H9 (cell line): ENCODE results near the gene HMOX1. TPM values are rescaled to one million over a fixed set of nuclear protein-coding genes. Genes with fewer than 3 reads are reported as not detected.
A peak's percentile ranks its signal among the peaks of the same experiment; 100 is the strongest.

Experiments
- DNase-seq: peaks from one replicate; pipeline ENCODE4 v3.0.0-alpha.2; 2017
- H2AFZ ChIP-seq: one replicate; pipeline ENCODE4 v1.6.1; 2013; ENCODE audit warnings: mild to moderate bottlenecking, low read length, control low read depth, moderate library complexity
- H2AK5ac ChIP-seq: 2 replicates; pipeline ENCODE4 v1.6.1; 2013; ENCODE audit warnings: low read length, control low read depth, mixed read lengths; ENCODE audit not compliant: insufficient read length
- H2BK120ac ChIP-seq: one replicate; pipeline ENCODE4 v1.6.1; 2013; ENCODE audit warnings: low read depth, mild to moderate bottlenecking, low read length, control low read depth, inconsistent platforms; ENCODE audit not compliant: poor library complexity, severe bottlenecking
- H2BK12ac ChIP-seq: 2 replicates; pipeline ENCODE4 v1.6.1; 2013; ENCODE audit warnings: low read length, control low read depth, mixed read lengths, low read depth; ENCODE audit not compliant: insufficient read length
- H2BK15ac ChIP-seq: 2 replicates; pipeline ENCODE4 v1.6.1; 2013; ENCODE audit warnings: low read depth, low read length, control low read depth
- H2BK20ac ChIP-seq: one replicate; pipeline ENCODE4 v1.6.1; 2013; ENCODE audit warnings: low read depth, mild to moderate bottlenecking, low read length, control low read depth, inconsistent platforms; ENCODE audit not compliant: poor library complexity, severe bottlenecking
- H2BK5ac ChIP-seq: 2 replicates; pipeline ENCODE4 v1.6.1; 2013; ENCODE audit warnings: low read length, control low read depth, mixed read lengths; ENCODE audit not compliant: insufficient read length
- H3K14ac ChIP-seq: 2 replicates; pipeline ENCODE4 v1.6.1; 2013; ENCODE audit warnings: low read length, control low read depth; ENCODE audit not compliant: insufficient read depth
- H3K18ac ChIP-seq: 2 replicates; pipeline ENCODE4 v1.6.1; 2013; ENCODE audit warnings: low read depth, mild to moderate bottlenecking, mixed read lengths, low read length, control low read depth; ENCODE audit not compliant: insufficient read length
- H3K23ac ChIP-seq: 2 replicates; pipeline ENCODE4 v1.6.1; 2013; ENCODE audit warnings: low read length, control low read depth, mixed read lengths, low read depth; ENCODE audit not compliant: insufficient read length
- H3K23me2 ChIP-seq: 2 replicates; pipeline ENCODE4 v1.6.1; 2013; ENCODE audit warnings: low read depth, mild to moderate bottlenecking, mixed read lengths, low read length, control low read depth; ENCODE audit not compliant: insufficient read length, poor library complexity, severe bottlenecking
- H3K27ac ChIP-seq: 2 replicates; pipeline ENCODE4 v1.5.1; 2013; ENCODE audit warnings: low read length, control low read depth, mixed read lengths, low read depth; ENCODE audit not compliant: insufficient read length
- H3K27me3 ChIP-seq: 2 replicates; pipeline ENCODE4 v1.6.1; 2013; ENCODE audit warnings: low read length, control low read depth, inconsistent platforms; ENCODE audit not compliant: insufficient read depth
- H3K4ac ChIP-seq: 2 replicates; pipeline ENCODE4 v1.6.1; 2013; ENCODE audit warnings: low read depth, mild to moderate bottlenecking, control low read depth, inconsistent platforms, low read length, moderate library complexity
- H3K4me1 ChIP-seq: 2 replicates; pipeline ENCODE4 v1.6.1; 2013; ENCODE audit warnings: low read length, control low read depth, inconsistent platforms; ENCODE audit not compliant: insufficient read depth
- H3K4me2 ChIP-seq: 2 replicates; pipeline ENCODE4 v1.6.1; 2013; ENCODE audit warnings: low read length, control low read depth, mixed read lengths; ENCODE audit not compliant: insufficient read length, insufficient read depth
- H3K56ac ChIP-seq: 2 replicates; pipeline ENCODE4 v1.6.1; 2013; ENCODE audit warnings: low read depth, mild to moderate bottlenecking, mixed read lengths, low read length, control low read depth; ENCODE audit not compliant: insufficient read length
- H3K79me1 ChIP-seq: 2 replicates; pipeline ENCODE4 v1.6.1; 2013; ENCODE audit warnings: low read depth, mild to moderate bottlenecking, moderate library complexity, low read length, control low read depth, inconsistent platforms; ENCODE audit not compliant: insufficient read depth, poor library complexity, severe bottlenecking
- H3K79me2 ChIP-seq: 2 replicates; pipeline ENCODE4 v1.6.1; 2013; ENCODE audit warnings: low read length, control low read depth, inconsistent platforms; ENCODE audit not compliant: insufficient read depth
- H3K9ac ChIP-seq: 2 replicates; pipeline ENCODE4 v1.6.1; 2013; ENCODE audit warnings: low read length, control low read depth, mixed read lengths; ENCODE audit not compliant: insufficient read length; ENCODE audit errors: extremely low read depth
- H3K9me3 ChIP-seq: one replicate; pipeline ENCODE4 v1.6.1; 2013; ENCODE audit warnings: low read depth, low read length, inconsistent platforms; ENCODE audit not compliant: control insufficient read depth
- H3T11ph ChIP-seq: one replicate; pipeline ENCODE4 v1.6.1; 2013; ENCODE audit warnings: mild to moderate bottlenecking, low read length, control low read depth, inconsistent platforms
- H4K20me1 ChIP-seq: one replicate; pipeline ENCODE4 v1.6.1; 2013; ENCODE audit not compliant: control insufficient read depth, insufficient read length, insufficient read depth
- H4K5ac ChIP-seq: 2 replicates; pipeline ENCODE4 v1.6.1; 2013; ENCODE audit warnings: low read depth, mild to moderate bottlenecking, mixed read lengths, low read length, control low read depth; ENCODE audit not compliant: insufficient read length
- H4K8ac ChIP-seq: replicated peaks from 2 replicates; pipeline ENCODE4 v1.6.1; 2013; ENCODE audit warnings: low read length, control low read depth, mixed read lengths, low read depth; ENCODE audit not compliant: insufficient read length
- H4K91ac ChIP-seq: 2 replicates; pipeline ENCODE4 v1.6.1; 2013; ENCODE audit warnings: low read depth, mild to moderate bottlenecking, moderate library complexity, mixed read lengths, low read length, control low read depth; ENCODE audit not compliant: insufficient read length
- H3K27ac Mint-ChIP-seq, 3 experiments: 2 replicates in 2 of 3; 3 replicates in 1 of 3; pipeline ENCODE4 v1.8.0; 2020 to 2021; ENCODE audit warnings: mixed read lengths in 3 of 3, mild to moderate bottlenecking in 1 of 3, moderate library complexity in 1 of 3
- H3K27me3 Mint-ChIP-seq: 2 replicates; pipeline ENCODE4 v1.8.0; 2021; ENCODE audit warnings: low read depth, mild to moderate bottlenecking, moderate library complexity, mixed read lengths
- H3K36me3 Mint-ChIP-seq, 3 experiments: 2 replicates in 2 of 3; 3 replicates in 1 of 3; pipeline ENCODE4 v1.8.0; 2020 to 2021; ENCODE audit warnings: low read depth in 3 of 3, mixed read lengths in 3 of 3; ENCODE audit not compliant: insufficient read depth in 1 of 3
- H3K4me1 Mint-ChIP-seq, 2 experiments: 2 replicates each; pipeline ENCODE4 v1.8.0; 2020; ENCODE audit warnings: mixed read lengths in 2 of 2
- H3K4me3 Mint-ChIP-seq, 2 experiments: 2 replicates in 1 of 2; 3 replicates in 1 of 2; pipeline ENCODE4 v1.8.0; 2020 to 2021; ENCODE audit warnings: mild to moderate bottlenecking in 2 of 2, mixed read lengths in 2 of 2, moderate library complexity in 1 of 2
- H3K9me3 Mint-ChIP-seq, 2 experiments: 2 replicates in 1 of 2; 3 replicates in 1 of 2; pipeline ENCODE4 v1.8.0; 2020; ENCODE audit warnings: mild to moderate bottlenecking in 2 of 2, mixed read lengths in 2 of 2, moderate library complexity in 1 of 2
- CTCF ChIP-seq: fragments of 200-600 bp; sonication (generic); conservative IDR thresholded peaks from 3 replicates; pipeline ENCODE4 v1.8.0; 2021; ENCODE audit warnings: antibody characterized with exemption, mild to moderate bottlenecking
- WGBS: extraction: QIAGEN DNeasy Blood & Tissue Kit; methylation state at CpG from one replicate; pipeline ENCODE4 v1.1.7; 2013; ENCODE audit warnings: missing lambda C conversion rate, low lambda C conversion rate, mixed read lengths; ENCODE audit not compliant: insufficient read length; ENCODE audit errors: extremely low coverage; 5-methylcytosine and 5-hydroxymethylcytosine counted together
- total RNA-seq: library from RNA; stranded (reverse); gene quantifications from 2 replicates; pipeline ENCODE4 v1.2.1, GENCODE V29; 2021

Gene HMOX1
- total RNA-seq, 1 experiment from 2014 or later = 22.7 TPM

- no peak overlapping the region for H3K56ac ChIP-seq
- H3K27ac Mint-ChIP-seq = no peak overlapping the region; a peak in 2 of 7 replicates
- H3K14ac ChIP-seq = 0 out of 2 replicates have a peak overlapping the region, but pooled peaks have one; percentile 26
These were observed 28.4 kb upstream of the HMOX1 start for GRCh38 chr22:35352214-35353111.

More at GRCh38 chr22:35352214-35353111, 28.4 kb upstream of the HMOX1 start:
- Histone ChIP-seq H3K4me2 (no peak overlapping the region), H4K5ac (no peak overlapping the region), H2BK15ac (no peak overlapping the region), H2BK5ac (no peak overlapping the region), H4K20me1 (no peaks in the 10 kb centered on the region), H3K79me2 (no peaks in the 10 kb centered on the region), H3K23me2 (peaks cover 7% of the 10 kb centered on the region), H2BK12ac (no peak overlapping the region), H3K9me3 (no peaks in the 10 kb centered on the region), H3K79me1 (no peaks in the 10 kb centered on the region), H2BK120ac (no peak overlapping the region), H3K27ac (no peak overlapping the region), H4K8ac (no peak overlapping the region), H3T11ph (no peak overlapping the region), H3K23ac (no peak overlapping the region), H3K27me3 (no peaks in the 10 kb centered on the region), H2AFZ (no peak overlapping the region), H2AK5ac (no peak overlapping the region), H4K91ac (no peak overlapping the region), H3K18ac (peak overlapping the region; percentile 7), H3K9ac (no peak overlapping the region), H2BK20ac (no peak overlapping the region), H3K4ac (no peak overlapping the region), H3K4me1 (no peaks in the 10 kb centered on the region; the same call in 1 of the 2 replicates)
- DNase-seq = peak; percentile 74
- TF ChIP-seq CTCF = peak; percentile 66
- H3K4me3 Mint-ChIP-seq = peak overlapping the region in 1 of 2 experiments; percentile 78; a peak in 2 of 5 replicates
- no peaks in the 10 kb centered on the region for H3K9me3 Mint-ChIP-seq
- H3K4me1 Mint-ChIP-seq = peaks cover 18 to 33% of the 10 kb centered on the region in 2 experiments
- WGBS = no CpG with 5 or more reads among the region's 19 CpGs
- no peaks in the 10 kb centered on the region; a peak in 1 of 7 replicates for H3K36me3 Mint-ChIP-seq
- H3K27me3 Mint-ChIP-seq = peaks cover 12% of the 10 kb centered on the region
